Fibroblast of the aortic adventitia (primary cell): ENCODE results near the gene COQ10A. TPM values are rescaled to one million over a fixed set of nuclear protein-coding genes. Genes with fewer than 3 reads are reported as not detected.

Experiments used
- DNase-seq: peaks from one replicate; pipeline ENCODE4 v3.0.0-alpha.2; 2010; ENCODE audit warnings: low read depth
- H3K4me3 ChIP-seq: 2 replicates; pipeline ENCODE4 v1.5.1; 2011; ENCODE audit warnings: low read depth, mild to moderate bottlenecking, control low read depth, low read length, moderate library complexity
- total RNA-seq: library from RNA; depleted of rRNA; stranded (reverse); fragments of >200 nt; gene quantifications from 2 replicates; pipeline ENCODE4 v1.2.3, GENCODE V29; 2012; ENCODE audit warnings: low replicate concordance
- TF ChIP-seq, protein P1 (sequence below): IDR thresholded peaks from 2 replicates; pipeline ENCODE4 v1.5.1; 2011; ENCODE audit warnings: mild to moderate bottlenecking, low read length, control low read depth, inconsistent platforms; ENCODE audit not compliant: insufficient read depth

The COQ10A gene
- total RNA-seq, 1 donor: 8.0 TPM

DNA sequence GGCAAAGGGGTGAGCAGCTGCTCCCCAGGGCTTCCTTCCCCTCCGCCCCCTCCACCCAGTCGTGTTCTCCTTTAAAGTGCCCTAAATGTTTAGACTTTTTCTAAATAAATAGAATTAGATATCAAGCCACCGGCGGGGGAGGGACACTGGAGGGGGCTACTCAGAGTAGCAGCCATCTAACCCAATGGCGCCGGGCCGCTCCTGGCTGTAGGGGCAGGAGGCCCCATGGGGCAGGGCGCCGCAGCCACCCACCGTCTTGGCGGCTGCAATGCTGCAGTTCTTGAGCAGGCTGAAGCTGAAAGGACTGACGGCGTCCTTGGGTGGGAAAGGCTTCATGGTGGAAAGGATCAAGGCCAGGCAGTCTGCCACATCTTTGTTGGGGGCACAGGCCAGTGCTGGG lies 23.8 kb upstream of the COQ10A start:
- no peak for DNase-seq
- TF ChIP-seq, protein P1, sequence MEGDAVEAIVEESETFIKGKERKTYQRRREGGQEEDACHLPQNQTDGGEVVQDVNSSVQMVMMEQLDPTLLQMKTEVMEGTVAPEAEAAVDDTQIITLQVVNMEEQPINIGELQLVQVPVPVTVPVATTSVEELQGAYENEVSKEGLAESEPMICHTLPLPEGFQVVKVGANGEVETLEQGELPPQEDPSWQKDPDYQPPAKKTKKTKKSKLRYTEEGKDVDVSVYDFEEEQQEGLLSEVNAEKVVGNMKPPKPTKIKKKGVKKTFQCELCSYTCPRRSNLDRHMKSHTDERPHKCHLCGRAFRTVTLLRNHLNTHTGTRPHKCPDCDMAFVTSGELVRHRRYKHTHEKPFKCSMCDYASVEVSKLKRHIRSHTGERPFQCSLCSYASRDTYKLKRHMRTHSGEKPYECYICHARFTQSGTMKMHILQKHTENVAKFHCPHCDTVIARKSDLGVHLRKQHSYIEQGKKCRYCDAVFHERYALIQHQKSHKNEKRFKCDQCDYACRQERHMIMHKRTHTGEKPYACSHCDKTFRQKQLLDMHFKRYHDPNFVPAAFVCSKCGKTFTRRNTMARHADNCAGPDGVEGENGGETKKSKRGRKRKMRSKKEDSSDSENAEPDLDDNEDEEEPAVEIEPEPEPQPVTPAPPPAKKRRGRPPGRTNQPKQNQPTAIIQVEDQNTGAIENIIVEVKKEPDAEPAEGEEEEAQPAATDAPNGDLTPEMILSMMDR: no peak
- H3K4me3 ChIP-seq: no peak overlapping the region

DNA sequence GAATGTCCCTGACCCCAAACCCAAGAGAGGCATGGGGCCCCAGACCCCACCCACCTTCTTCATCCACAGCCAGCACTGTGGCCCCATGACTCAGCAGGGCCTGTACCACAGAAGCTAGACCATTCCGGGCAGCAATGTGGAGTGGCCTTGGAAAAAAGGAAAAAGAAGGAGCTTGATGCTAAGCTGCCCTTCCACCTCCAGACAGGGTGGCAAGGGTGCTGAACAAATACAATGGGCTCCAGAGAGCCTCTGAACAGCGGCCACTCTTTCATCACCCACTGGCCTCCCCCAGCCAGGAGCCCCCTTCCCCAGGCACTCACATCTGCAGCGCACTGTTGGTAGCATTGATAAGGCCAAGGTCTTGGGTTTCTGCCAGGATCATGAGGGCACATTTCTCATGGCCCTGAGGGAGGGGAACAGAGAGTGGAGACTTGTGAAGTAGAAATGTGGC lies 23.0 kb upstream of the COQ10A start:
- no peak for DNase-seq
- TF ChIP-seq, protein P1: no peak
- H3K4me3 ChIP-seq: no peak overlapping the region

DNA sequence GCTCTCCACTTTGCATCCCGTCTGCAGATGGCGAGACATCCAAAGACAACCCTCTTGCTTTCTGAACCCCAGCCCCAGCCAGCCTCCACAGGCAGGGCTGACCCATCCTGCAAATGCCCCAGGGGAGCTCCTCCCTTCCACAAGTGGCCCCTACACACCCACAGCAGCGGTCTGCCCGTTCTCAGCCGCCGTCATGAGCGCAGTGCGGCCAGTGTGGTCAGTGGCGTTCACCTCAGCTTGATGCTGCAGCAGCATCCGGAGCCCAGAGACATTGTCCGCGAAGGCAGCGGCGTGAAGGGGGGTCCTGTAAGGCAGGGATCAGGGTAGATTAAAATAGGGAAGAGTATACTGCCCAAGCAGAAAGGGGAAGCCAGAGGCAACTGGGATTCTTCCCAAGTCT lies 22.2 kb upstream of the COQ10A start:
- no peak for DNase-seq
- TF ChIP-seq, protein P1: no peak
- H3K4me3 ChIP-seq: no peak overlapping the region

DNA sequence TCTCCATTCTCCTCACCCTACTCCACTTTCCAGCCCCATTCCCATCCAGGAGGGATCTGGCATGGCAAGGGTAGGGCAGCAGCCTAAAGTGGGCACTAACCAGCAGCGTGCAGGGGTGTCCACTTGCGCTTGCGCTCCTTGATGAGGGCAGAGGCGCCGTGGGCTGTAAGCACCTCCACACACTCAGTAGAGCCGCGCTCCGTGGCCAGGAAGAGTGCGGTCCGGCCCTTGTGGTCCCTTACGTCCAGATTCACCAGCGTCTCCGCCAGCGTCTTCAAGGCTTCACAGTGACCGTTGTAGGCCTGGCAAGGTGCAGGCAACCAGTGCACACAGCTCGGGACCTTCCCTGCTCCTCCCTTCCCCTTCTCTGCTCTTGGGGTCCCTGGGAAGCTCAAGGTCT lies 18.8 kb upstream of the COQ10A start:
- no peak overlapping the region for H3K4me3 ChIP-seq
- DNase-seq: no peak
- TF ChIP-seq, protein P1: no peak

DNA sequence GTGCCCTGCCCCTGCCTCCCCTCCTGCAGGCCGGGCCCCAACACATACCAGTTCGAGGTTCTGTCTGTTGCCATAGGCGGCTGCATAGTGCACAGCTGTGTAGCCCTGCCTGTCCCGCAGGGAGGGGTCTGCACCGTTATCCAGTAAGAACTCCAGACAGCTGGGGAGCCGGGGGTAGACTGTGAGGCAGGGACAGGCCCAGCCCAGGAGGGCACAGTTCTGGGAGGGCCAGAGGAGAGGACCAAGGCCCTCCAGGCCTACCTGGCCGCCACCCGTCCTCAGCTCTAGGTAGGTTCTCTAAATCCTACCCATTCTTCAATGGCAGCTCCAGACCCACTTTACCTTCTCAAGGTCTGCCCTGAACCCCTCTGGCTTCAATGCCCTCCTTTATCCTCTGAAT lies 18.0 kb upstream of the COQ10A start:
- TF ChIP-seq, protein P1: no peak
- H3K4me3 ChIP-seq: no peak overlapping the region
- no peak for DNase-seq

DNA sequence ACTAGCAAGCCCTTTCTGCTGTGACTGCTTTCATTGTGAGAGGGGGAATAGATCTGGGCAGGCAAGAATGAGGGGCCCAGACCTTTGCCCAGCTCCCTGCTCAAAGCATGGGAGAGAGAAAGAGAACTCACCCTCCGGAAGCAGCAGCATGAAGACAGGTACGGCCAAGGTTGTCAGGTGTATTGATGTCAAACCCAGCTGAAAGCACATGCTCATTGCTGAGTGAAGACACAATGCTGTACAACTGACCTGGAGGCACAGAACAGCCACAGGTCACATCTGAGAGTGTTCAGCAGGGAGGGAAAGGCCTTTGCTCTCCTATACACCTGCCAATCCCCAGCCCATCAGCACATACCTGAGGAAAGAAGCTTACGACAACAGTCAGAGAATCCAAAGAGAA lies 14.1 kb upstream of the COQ10A start:
- H3K4me3 ChIP-seq: no peak overlapping the region
- TF ChIP-seq, protein P1: no peak
- DNase-seq: no peak

DNA sequence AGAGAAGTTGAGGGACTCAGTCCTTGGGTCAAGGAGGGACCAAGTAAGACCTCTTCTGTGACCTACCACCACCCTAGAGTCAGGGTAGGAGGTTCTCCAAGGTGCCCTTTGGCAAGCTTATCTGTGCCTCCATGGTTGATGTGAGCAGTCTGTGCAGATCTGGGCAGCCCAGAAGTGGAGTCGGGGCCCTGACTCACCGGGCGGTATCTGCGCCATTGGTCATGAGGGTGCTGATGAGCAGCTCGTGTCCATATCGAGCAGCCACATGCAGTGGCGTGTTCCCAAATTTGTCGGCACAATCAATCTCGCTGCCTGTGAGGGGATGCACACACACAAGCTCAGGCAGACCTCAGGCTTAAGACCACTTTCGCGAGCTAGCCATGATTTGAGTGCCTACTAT lies 13.7 kb upstream of the COQ10A start:
- no peak overlapping the region for H3K4me3 ChIP-seq
- no peak for DNase-seq
- TF ChIP-seq, protein P1: no peak
